Activated T-helper 1 cell treated with anti-CD3 and anti-CD28 coated beads, Interleukin-12 subunit alpha, Interleukin-12 subunit beta, Interleukin-2, Interleukin-4 antibody, amounts not matched to agents 30 ng/mL and 10 ng/mL and 1 ng/mL, durations not matched to agents 14 hours and 24 hours and 36 hours (primary cell): ENCODE data around the gene PRSS12. TPM values are rescaled to one million over a fixed set of nuclear protein-coding genes. Genes with fewer than 3 reads are reported as not detected.
A peak's percentile ranks its signal among the peaks of the same experiment; 100 is the strongest.

ENCODE experiments used
- DNase-seq: peaks from one replicate; pipeline ENCODE4 v3.0.0; 2021; ENCODE audit warnings: low spot score
- H3K27ac Mint-ChIP-seq: one replicate; pipeline ENCODE4 v1.8.0; 2021; ENCODE audit warnings: mild to moderate bottlenecking, mixed read lengths
- H3K27me3 Mint-ChIP-seq: one replicate; pipeline ENCODE4 v1.8.0; 2022; ENCODE audit warnings: mild to moderate bottlenecking, moderate library complexity, mixed read lengths; ENCODE audit not compliant: insufficient read depth
- H3K36me3 Mint-ChIP-seq: one replicate; pipeline ENCODE4 v1.8.0; 2021; ENCODE audit warnings: low read depth, mixed read lengths
- H3K4me1 Mint-ChIP-seq: one replicate; pipeline ENCODE4 v1.8.0; 2021; ENCODE audit warnings: low read depth, mixed read lengths
- H3K4me3 Mint-ChIP-seq: one replicate; pipeline ENCODE4 v1.8.0; 2021; ENCODE audit warnings: mild to moderate bottlenecking, moderate library complexity, mixed read lengths
- H3K9me3 Mint-ChIP-seq: one replicate; pipeline ENCODE4 v1.8.0; 2021; ENCODE audit warnings: mixed read lengths
- intact Hi-C: fragments of 100-400 bp; cut with micrococcal nuclease; formaldehyde crosslinking; loops from one replicate; pipeline ENCODE4 v1.15.1; 2024
- total RNA-seq: library from RNA; stranded (reverse); gene quantifications from 2 replicates; pipeline ENCODE4 v1.2.3, GENCODE V29; 2022

The PRSS12 gene
- total RNA-seq, 1 donor from 2014 or later: not detected

- DNase-seq: no peak
- Mint-ChIP-seq H3K4me3 (no peak overlapping the region), H3K4me1 (no peaks in the 10 kb centered on the region), H3K9me3 (no peaks in the 10 kb centered on the region), H3K27me3 (peaks cover 9% of the 10 kb centered on the region), H3K27ac (no peak overlapping the region), H3K36me3 (no peaks in the 10 kb centered on the region)
- intact Hi-C loops: no loop called here
Measured at GRCh38 chr4:118373614-118374255, 20.9 kb upstream of the PRSS12 start.

- no peak overlapping the region for H3K4me3 Mint-ChIP-seq
- no peaks in the 10 kb centered on the region for H3K36me3 Mint-ChIP-seq
- H3K27me3 Mint-ChIP-seq: peaks cover 9% of the 10 kb centered on the region
- H3K9me3 Mint-ChIP-seq: no peaks in the 10 kb centered on the region
- H3K27ac Mint-ChIP-seq: no peak overlapping the region
- DNase-seq: no peak
- intact Hi-C loops: no loop called here
- no peaks in the 10 kb centered on the region for H3K4me1 Mint-ChIP-seq
Measured at GRCh38 chr4:118372251-118372650, 19.4 kb upstream of the PRSS12 start.

- Mint-ChIP-seq H3K27me3 (peaks cover 6% of the 10 kb centered on the region), H3K36me3 (no peaks in the 10 kb centered on the region), H3K9me3 (no peaks in the 10 kb centered on the region), H3K27ac (no peak overlapping the region), H3K4me3 (no peak overlapping the region), H3K4me1 (no peaks in the 10 kb centered on the region)
- intact Hi-C loops: no loop called here
- no peak for DNase-seq
Measured at GRCh38 chr4:118369231-118369630, 16.4 kb upstream of the PRSS12 start.

- H3K9me3 Mint-ChIP-seq: no peaks in the 10 kb centered on the region
- peaks cover 10% of the 10 kb centered on the region for H3K27me3 Mint-ChIP-seq
- H3K27ac Mint-ChIP-seq: no peak overlapping the region
- no peaks in the 10 kb centered on the region for H3K36me3 Mint-ChIP-seq
- no peaks in the 10 kb centered on the region for H3K4me1 Mint-ChIP-seq
- H3K4me3 Mint-ChIP-seq: no peak overlapping the region
- no peak for DNase-seq
- intact Hi-C loops: no loop called here
Measured at GRCh38 chr4:118367872-118368271, 15.1 kb upstream of the PRSS12 start.

GRCh38 chr4:118367361-118367760 lies 14.6 kb upstream of the PRSS12 start:
- no peaks in the 10 kb centered on the region for H3K9me3 Mint-ChIP-seq
- intact Hi-C loops: no loop called here
- no peaks in the 10 kb centered on the region for H3K4me1 Mint-ChIP-seq
- no peak for DNase-seq
- H3K36me3 Mint-ChIP-seq: no peaks in the 10 kb centered on the region
- H3K27me3 Mint-ChIP-seq: peaks cover 11% of the 10 kb centered on the region
- no peak overlapping the region for H3K27ac Mint-ChIP-seq
- no peak overlapping the region for H3K4me3 Mint-ChIP-seq

- H3K4me3 Mint-ChIP-seq: no peak overlapping the region
- no peak for DNase-seq
- no peaks in the 10 kb centered on the region for H3K4me1 Mint-ChIP-seq
- H3K27me3 Mint-ChIP-seq: peaks cover 15% of the 10 kb centered on the region
- H3K36me3 Mint-ChIP-seq: no peaks in the 10 kb centered on the region
- intact Hi-C loops: no loop called here
- H3K9me3 Mint-ChIP-seq: no peaks in the 10 kb centered on the region
- no peak overlapping the region for H3K27ac Mint-ChIP-seq
Measured at GRCh38 chr4:118363166-118363565, 10.4 kb upstream of the PRSS12 start.

GRCh38 chr4:118361192-118361591 lies 8.4 kb upstream of the PRSS12 start:
- Mint-ChIP-seq H3K4me3 (no peak overlapping the region), H3K9me3 (no peaks in the 10 kb centered on the region), H3K36me3 (no peaks in the 10 kb centered on the region), H3K27me3 (peaks cover 20% of the 10 kb centered on the region), H3K4me1 (no peaks in the 10 kb centered on the region), H3K27ac (no peak overlapping the region)
- DNase-seq: no peak
- intact Hi-C loops: no loop called here

- Mint-ChIP-seq H3K27me3 (peaks cover 30% of the 10 kb centered on the region), H3K27ac (no peak overlapping the region), H3K36me3 (no peaks in the 10 kb centered on the region), H3K4me1 (no peaks in the 10 kb centered on the region), H3K4me3 (no peak overlapping the region), H3K9me3 (no peaks in the 10 kb centered on the region)
- intact Hi-C loops: no loop called here
- DNase-seq: no peak
Measured at GRCh38 chr4:118360106-118360505, 7.3 kb upstream of the PRSS12 start.

GRCh38 chr4:118357601-118358000 lies 4.8 kb upstream of the PRSS12 start:
- peaks cover 43% of the 10 kb centered on the region for H3K27me3 Mint-ChIP-seq
- intact Hi-C loops: no loop called here
- no peaks in the 10 kb centered on the region for H3K9me3 Mint-ChIP-seq
- no peak overlapping the region for H3K4me3 Mint-ChIP-seq
- peaks cover 8% of the 10 kb centered on the region for H3K4me1 Mint-ChIP-seq
- H3K27ac Mint-ChIP-seq: no peak overlapping the region
- no peak for DNase-seq
- no peaks in the 10 kb centered on the region for H3K36me3 Mint-ChIP-seq

- peaks cover 2% of the 10 kb centered on the region for H3K36me3 Mint-ChIP-seq
- intact Hi-C loops: no loop called here
- H3K27ac Mint-ChIP-seq: no peak overlapping the region
- H3K4me3 Mint-ChIP-seq: no peak overlapping the region
- peaks cover 11% of the 10 kb centered on the region for H3K4me1 Mint-ChIP-seq
- peaks cover 47% of the 10 kb centered on the region for H3K27me3 Mint-ChIP-seq
- no peak for DNase-seq
- no peaks in the 10 kb centered on the region for H3K9me3 Mint-ChIP-seq
Measured at GRCh38 chr4:118356731-118357130, 3.9 kb upstream of the PRSS12 start.

GRCh38 chr4:118356111-118356510 lies 3.3 kb upstream of the PRSS12 start:
- intact Hi-C loops: no loop called here
- no peaks in the 10 kb centered on the region for H3K9me3 Mint-ChIP-seq
- H3K27me3 Mint-ChIP-seq: peaks cover 51% of the 10 kb centered on the region
- peaks cover 3% of the 10 kb centered on the region for H3K36me3 Mint-ChIP-seq
- DNase-seq: no peak
- peaks cover 16% of the 10 kb centered on the region for H3K4me1 Mint-ChIP-seq
- no peak overlapping the region for H3K4me3 Mint-ChIP-seq
- no peak overlapping the region for H3K27ac Mint-ChIP-seq

- no peak overlapping the region for H3K27ac Mint-ChIP-seq
- peaks cover 16% of the 10 kb centered on the region for H3K4me1 Mint-ChIP-seq
- H3K36me3 Mint-ChIP-seq: peaks cover 3% of the 10 kb centered on the region
- no peaks in the 10 kb centered on the region for H3K9me3 Mint-ChIP-seq
- intact Hi-C loops: no loop called here
- no peak for DNase-seq
- peaks cover 60% of the 10 kb centered on the region for H3K27me3 Mint-ChIP-seq
- H3K4me3 Mint-ChIP-seq: no peak overlapping the region
Measured at GRCh38 chr4:118354913-118355312, 2.1 kb upstream of the PRSS12 start.

- H3K27ac Mint-ChIP-seq: no peak overlapping the region
- no peak for DNase-seq
- peaks cover 16% of the 10 kb centered on the region for H3K4me1 Mint-ChIP-seq
- H3K4me3 Mint-ChIP-seq: peak overlapping the region; percentile 76
- H3K9me3 Mint-ChIP-seq: no peaks in the 10 kb centered on the region
- intact Hi-C loops: loop anchor here (1.0 kb wide), 1 partner anchor 72 kb away; no protein-coding TSS in a partner anchor
- peaks cover 62% of the 10 kb centered on the region for H3K27me3 Mint-ChIP-seq
- H3K36me3 Mint-ChIP-seq: peaks cover 3% of the 10 kb centered on the region
Measured at GRCh38 chr4:118353534-118354030, 779 bp upstream of the PRSS12 start.
